Lower leg skin (tissue), 4 donors: Measurements from ENCODE around the gene DCAF15. TPM values are rescaled to one million over a fixed set of nuclear protein-coding genes. Genes with fewer than 3 reads are reported as not detected.

ENCODE experiments used
- DNase-seq, 2 donors: peaks; one replicate each; pipeline ENCODE4 v3.0.0-alpha.2; 2019; ENCODE audit warnings: low spot score in 2 of 2
- H3K4me3 ChIP-seq: fragments of 200-600 bp; sonication (generic); 2 replicates; pipeline ENCODE4 v1.5.1; 2017; ENCODE audit warnings: mild to moderate bottlenecking, low read depth; ENCODE audit not compliant: poor library complexity, severe bottlenecking
- CTCF ChIP-seq, 3 donors: fragments of 450-650 bp; IDR thresholded peaks; one replicate each; pipeline ENCODE4 v1.5.1; 2016; ENCODE audit warnings: antibody characterized with exemption in 3 of 3, mild to moderate bottlenecking in 3 of 3, moderate library complexity in 2 of 3
- POLR2A ChIP-seq, 2 donors: fragments of 450-650 bp; IDR thresholded peaks; one replicate each; pipeline ENCODE4 v1.6.1; 2016 to 2017; ENCODE audit warnings: antibody characterized with exemption in 2 of 2, mild to moderate bottlenecking in 1 of 2, moderate library complexity in 1 of 2
- WGBS, 2 donors: methylation state at CpG; one replicate each; pipeline ENCODE4 v1.1.5; 2018; 5-methylcytosine and 5-hydroxymethylcytosine counted together
- intact Hi-C: fragments of 100-400 bp; cut with DNase I; formaldehyde crosslinking; loops from one replicate; pipeline ENCODE4 v1.15.0; 2023; ENCODE audit warnings: low total_unique reads
- total RNA-seq, 4 donors: library from RNA; depleted of rRNA; stranded (reverse); fragments of >200 nt; gene quantifications; one replicate each; pipeline ENCODE4 v1.1.0, GENCODE V29; 2016

The DCAF15 gene
- total RNA-seq, 4 donors from 2014 or later = 31.8 to 51.7 (median 43.0) TPM

DNA sequence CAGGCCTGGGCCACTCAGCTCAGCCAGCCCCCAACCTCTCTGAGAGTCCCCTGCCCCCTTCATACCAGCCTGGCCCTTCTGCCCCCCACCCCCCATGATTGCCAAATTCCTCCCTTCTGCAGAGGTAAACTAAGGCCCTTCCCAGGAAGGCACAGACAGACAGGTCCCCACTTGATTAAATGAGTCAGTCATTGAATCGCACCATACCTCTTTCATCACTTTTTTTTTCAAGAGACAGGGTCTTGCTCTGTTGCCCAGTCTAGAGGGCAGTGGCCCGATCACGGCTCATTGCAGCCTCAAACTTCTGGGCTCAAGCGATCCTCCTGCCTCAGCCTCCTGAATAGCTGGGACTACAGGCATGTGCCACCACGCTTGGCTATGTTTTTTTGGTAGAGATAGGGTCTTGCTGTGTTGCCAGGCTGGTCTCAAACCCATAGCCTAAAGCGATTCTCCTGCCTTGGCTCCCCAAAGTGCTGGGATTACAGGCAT, 20.1 kb upstream of the DCAF15 start:
- TF ChIP-seq CTCF (IDR thresholded peaks at IDR 0.05) = no peak
- TF ChIP-seq POLR2A (IDR thresholded peaks at IDR 0.05) = no peak
- 84 to 91% methylated on average over 6 of the region's 6 CpGs for WGBS, 2 donors
- DNase-seq = no peak
- intact Hi-C loops = no loop called here
- no peak overlapping the region for H3K4me3 ChIP-seq

- H3K4me3 ChIP-seq = no peak overlapping the region
- WGBS, 2 donors = 89 to 93% methylated on average over 34 to 35 of the region's 42 CpGs
- TF ChIP-seq CTCF (IDR thresholded peaks at IDR 0.05) = no peak
- no peak for TF ChIP-seq POLR2A (IDR thresholded peaks at IDR 0.05)
- no peak for DNase-seq
- intact Hi-C loops = no loop called here
Measured at GRCh38 chr19:13932911-13933393, 19.4 kb upstream of the DCAF15 start.

DNA sequence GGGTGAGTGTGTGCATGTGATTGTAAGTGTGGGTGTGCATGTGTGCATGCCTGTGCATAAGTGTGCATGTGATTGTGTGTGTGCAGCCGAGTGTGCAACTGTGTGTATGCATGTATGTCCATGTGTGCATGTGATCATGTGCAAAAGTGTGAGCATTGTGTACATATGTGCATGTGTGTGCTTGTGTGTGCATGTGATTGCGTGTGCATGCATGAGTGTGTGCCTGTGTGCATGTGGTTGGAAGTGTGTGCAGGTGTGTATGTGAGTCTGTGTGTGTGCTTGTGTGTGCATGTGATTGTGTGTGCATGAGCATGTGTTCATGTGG, 17.6 kb upstream of the DCAF15 start:
- TF ChIP-seq POLR2A (IDR thresholded peaks at IDR 0.05) = no peak
- TF ChIP-seq CTCF (IDR thresholded peaks at IDR 0.05) = no peak
- WGBS, 2 donors = 85 to 96% methylated on average over 2 of the region's 2 CpGs
- H3K4me3 ChIP-seq = no peak overlapping the region
- no peak for DNase-seq
- intact Hi-C loops = no loop called here

GRCh38 chr19:13935765-13936510, 16.4 kb upstream of the DCAF15 start:
- WGBS, 2 donors = 80 to 82% methylated on average over 15 to 20 of the region's 22 CpGs
- no peak overlapping the region for H3K4me3 ChIP-seq
- TF ChIP-seq POLR2A (IDR thresholded peaks at IDR 0.05) (no peak), CTCF (IDR thresholded peaks at IDR 0.05) (no peak)
- intact Hi-C loops = no loop called here
- DNase-seq = no peak

DNA sequence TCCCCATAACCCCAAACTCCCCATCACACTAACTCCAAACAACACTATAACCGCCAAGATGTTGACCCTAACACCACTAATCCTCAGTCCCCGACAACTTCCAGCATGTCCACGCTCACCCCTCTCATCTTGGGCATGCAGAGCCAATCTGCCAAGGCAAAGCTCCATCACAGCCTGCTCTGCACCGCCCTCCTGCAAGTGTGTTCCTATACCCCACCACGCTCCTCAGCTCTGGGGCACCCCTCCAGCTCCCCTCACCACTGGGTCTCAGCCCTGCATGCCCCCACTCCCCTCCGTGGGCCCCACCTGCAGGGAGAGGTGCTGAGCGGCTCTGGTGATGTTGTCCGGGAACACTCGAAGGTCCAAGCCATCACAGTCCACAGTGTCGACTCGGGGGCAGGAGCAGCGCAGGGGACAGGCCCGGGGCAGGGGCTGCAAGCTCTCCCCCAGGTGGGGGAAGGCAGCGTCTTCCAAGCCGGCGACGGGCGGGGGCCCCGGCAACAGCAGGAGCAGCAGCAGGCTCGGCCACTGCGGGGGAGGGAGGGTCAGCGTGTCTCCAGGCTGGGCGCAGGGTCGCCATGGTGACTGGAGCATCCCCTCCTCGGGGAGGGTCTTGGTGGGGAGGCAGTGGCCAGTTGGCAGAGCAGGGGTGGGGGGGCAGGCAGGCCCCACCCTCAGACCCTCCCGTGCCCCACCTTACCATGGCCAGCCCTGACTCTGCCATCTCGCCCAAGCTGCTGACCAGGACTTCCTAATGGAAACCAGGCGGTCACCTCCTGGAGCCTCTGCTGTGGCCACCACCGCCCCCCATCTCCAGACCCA, 14.6 kb upstream of the DCAF15 start:
- H3K4me3 ChIP-seq = no peak overlapping the region
- intact Hi-C loops = no loop called here
- WGBS, 2 donors = 18 to 22% methylated on average over 16 to 20 of the region's 29 CpGs
- no peak for TF ChIP-seq POLR2A (IDR thresholded peaks at IDR 0.05)
- no peak for TF ChIP-seq CTCF (IDR thresholded peaks at IDR 0.05)
- DNase-seq = no peak
